Vagina (tissue), 2 donors: Measurements from ENCODE around the gene CEMIP2.

Source experiments
- POLR2A ChIP-seq, 2 donors: fragments of 450-650 bp; IDR thresholded peaks; one replicate each; pipeline ENCODE4 v1.6.1; 2017; ENCODE audit warnings: antibody characterized with exemption in 2 of 2, mild to moderate bottlenecking in 2 of 2, moderate library complexity in 2 of 2
- POLR2AphosphoS5 ChIP-seq, 2 donors: sonication (generic); formaldehyde crosslinking; IDR thresholded peaks; one replicate each; pipeline ENCODE4 v1.9.0; 2017; ENCODE audit warnings: antibody characterized with exemption in 2 of 2, mild to moderate bottlenecking in 2 of 2, low read depth in 1 of 2; ENCODE audit not compliant: insufficient read depth in 1 of 2
- TF ChIP-seq, protein P1 (sequence below), 3 experiments: fragments of 450-650 bp in 2 of 3; fragments of 200-600 bp in 1 of 3; sonication (generic) in 1 of 3; IDR thresholded peaks; one replicate each; pipeline ENCODE4 v1.5.1; 2017 to 2019; ENCODE audit warnings: antibody characterized with exemption in 3 of 3, mild to moderate bottlenecking in 2 of 3, moderate library complexity in 2 of 3

DNA sequence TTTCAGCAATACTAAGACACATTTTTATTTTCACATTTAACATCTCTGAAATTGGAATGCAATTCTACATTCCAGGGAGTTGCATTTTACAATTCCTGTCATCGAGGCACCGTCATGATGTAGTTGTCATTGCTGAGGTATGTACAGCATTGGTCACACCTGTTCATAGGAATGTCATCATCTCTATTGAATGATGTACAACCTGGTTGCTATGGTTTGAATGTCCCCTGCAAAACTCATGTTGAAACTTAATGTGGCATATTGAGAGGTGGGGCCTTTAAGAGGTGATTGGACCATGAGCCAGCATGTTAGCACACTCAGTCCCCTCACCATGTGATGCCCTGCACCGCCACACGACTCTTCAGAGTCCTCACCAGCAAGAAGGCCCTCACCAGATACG lies 103.1 kb downstream of the CEMIP2 start:
- TF ChIP-seq, protein P1, sequence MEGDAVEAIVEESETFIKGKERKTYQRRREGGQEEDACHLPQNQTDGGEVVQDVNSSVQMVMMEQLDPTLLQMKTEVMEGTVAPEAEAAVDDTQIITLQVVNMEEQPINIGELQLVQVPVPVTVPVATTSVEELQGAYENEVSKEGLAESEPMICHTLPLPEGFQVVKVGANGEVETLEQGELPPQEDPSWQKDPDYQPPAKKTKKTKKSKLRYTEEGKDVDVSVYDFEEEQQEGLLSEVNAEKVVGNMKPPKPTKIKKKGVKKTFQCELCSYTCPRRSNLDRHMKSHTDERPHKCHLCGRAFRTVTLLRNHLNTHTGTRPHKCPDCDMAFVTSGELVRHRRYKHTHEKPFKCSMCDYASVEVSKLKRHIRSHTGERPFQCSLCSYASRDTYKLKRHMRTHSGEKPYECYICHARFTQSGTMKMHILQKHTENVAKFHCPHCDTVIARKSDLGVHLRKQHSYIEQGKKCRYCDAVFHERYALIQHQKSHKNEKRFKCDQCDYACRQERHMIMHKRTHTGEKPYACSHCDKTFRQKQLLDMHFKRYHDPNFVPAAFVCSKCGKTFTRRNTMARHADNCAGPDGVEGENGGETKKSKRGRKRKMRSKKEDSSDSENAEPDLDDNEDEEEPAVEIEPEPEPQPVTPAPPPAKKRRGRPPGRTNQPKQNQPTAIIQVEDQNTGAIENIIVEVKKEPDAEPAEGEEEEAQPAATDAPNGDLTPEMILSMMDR (IDR thresholded peaks at IDR 0.05): no peak
- TF ChIP-seq POLR2A (IDR thresholded peaks at IDR 0.05) (no peak), POLR2AphosphoS5 (IDR thresholded peaks at IDR 0.05; ENCODE audit: insufficient read depth in 1 of 2, low read depth in 1 of 2) (no peak)
